Activated CD8-positive, alpha-beta T cell treated with anti-CD3 and anti-CD28 coated beads, Interleukin-2, amount 10 ng/mL, durations not matched to agents 7 days and 5 days (primary cell): ENCODE data around the gene CYP2J2. TPM values are rescaled to one million over a fixed set of nuclear protein-coding genes. Genes with fewer than 3 reads are reported as not detected.

Source experiments
- ATAC-seq: fragments of 150-1000 bp; cut with Tn5 transposase; one replicate; pipeline ENCODE4 v1.10.0; 2021; ENCODE audit warnings: moderate library complexity
- CTCF ChIA-PET: fragments of 350-600 bp; sonication (Branson Sonifier 250); formaldehyde crosslinking; loops from one replicate; lab custom pipeline; 2021; ENCODE audit warnings: antibody characterized with exemption; lab: Charles Lee
- POLR2A ChIA-PET: fragments of 350-600 bp; sonication (Branson Sonifier 250); formaldehyde crosslinking; loops from one replicate; lab custom pipeline; 2021; ENCODE audit warnings: antibody characterized with exemption; lab: Charles Lee
- DNase-seq: peaks from one replicate; pipeline ENCODE4 v3.0.0-alpha.2; 2020
- H3K27ac Mint-ChIP-seq: one replicate; pipeline ENCODE4 v1.8.0; 2021; ENCODE audit warnings: mild to moderate bottlenecking, mixed read lengths
- H3K27me3 Mint-ChIP-seq: one replicate; pipeline ENCODE4 v1.8.0; 2021; ENCODE audit warnings: low read depth, mixed read lengths
- H3K36me3 Mint-ChIP-seq: one replicate; pipeline ENCODE4 v1.8.0; 2021; ENCODE audit warnings: low read depth, mixed read lengths
- H3K4me1 Mint-ChIP-seq: one replicate; pipeline ENCODE4 v1.8.0; 2021; ENCODE audit warnings: low read depth, mixed read lengths
- H3K4me3 Mint-ChIP-seq: one replicate; pipeline ENCODE4 v1.8.0; 2021; ENCODE audit warnings: mild to moderate bottlenecking, mixed read lengths
- H3K9me3 Mint-ChIP-seq: one replicate; pipeline ENCODE4 v1.8.0; 2022; ENCODE audit warnings: mixed read lengths; ENCODE audit not compliant: insufficient read depth
- total RNA-seq, 2 experiments: library from RNA; stranded (reverse); gene quantifications; one replicate each; pipeline ENCODE4 v1.2.3, GENCODE V29; 2021

The CYP2J2 gene
- total RNA-seq, 2 experiments from 2014 or later: 2.7 to 3.1 TPM

DNA sequence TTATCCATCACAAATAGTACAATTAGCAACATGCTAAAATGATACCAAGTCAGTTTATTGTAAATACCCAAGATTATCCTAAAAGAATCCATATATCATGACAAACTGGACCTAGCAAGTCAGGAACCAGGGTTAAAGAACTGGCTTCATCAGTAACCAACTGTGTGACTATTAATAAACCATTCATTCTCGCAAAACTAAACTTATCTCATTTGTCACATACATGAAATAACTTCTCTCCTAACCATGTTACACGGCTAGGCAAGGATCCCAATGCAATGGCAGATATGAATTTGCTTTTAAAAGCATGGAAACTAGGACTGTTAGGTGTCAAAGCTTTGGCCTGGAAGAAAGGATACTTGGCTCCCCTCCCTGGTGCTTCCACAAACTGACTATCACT, 29.4 kb downstream of the CYP2J2 start:
- peaks cover 14% of the 10 kb centered on the region for H3K4me1 Mint-ChIP-seq
- no peak overlapping the region for H3K27ac Mint-ChIP-seq
- CTCF ChIA-PET: interaction anchor here (2.9 kb wide), 1 partner anchor 50 kb away, joined by 10 read pairs; no protein-coding TSS in a partner anchor
- POLR2A ChIA-PET: no interaction called here
- no peaks in the 10 kb centered on the region for H3K27me3 Mint-ChIP-seq
- DNase-seq: no peak
- H3K4me3 Mint-ChIP-seq: no peak overlapping the region
- no peak for ATAC-seq
- H3K36me3 Mint-ChIP-seq: no peaks in the 10 kb centered on the region
- no peaks in the 10 kb centered on the region for H3K9me3 Mint-ChIP-seq

DNA sequence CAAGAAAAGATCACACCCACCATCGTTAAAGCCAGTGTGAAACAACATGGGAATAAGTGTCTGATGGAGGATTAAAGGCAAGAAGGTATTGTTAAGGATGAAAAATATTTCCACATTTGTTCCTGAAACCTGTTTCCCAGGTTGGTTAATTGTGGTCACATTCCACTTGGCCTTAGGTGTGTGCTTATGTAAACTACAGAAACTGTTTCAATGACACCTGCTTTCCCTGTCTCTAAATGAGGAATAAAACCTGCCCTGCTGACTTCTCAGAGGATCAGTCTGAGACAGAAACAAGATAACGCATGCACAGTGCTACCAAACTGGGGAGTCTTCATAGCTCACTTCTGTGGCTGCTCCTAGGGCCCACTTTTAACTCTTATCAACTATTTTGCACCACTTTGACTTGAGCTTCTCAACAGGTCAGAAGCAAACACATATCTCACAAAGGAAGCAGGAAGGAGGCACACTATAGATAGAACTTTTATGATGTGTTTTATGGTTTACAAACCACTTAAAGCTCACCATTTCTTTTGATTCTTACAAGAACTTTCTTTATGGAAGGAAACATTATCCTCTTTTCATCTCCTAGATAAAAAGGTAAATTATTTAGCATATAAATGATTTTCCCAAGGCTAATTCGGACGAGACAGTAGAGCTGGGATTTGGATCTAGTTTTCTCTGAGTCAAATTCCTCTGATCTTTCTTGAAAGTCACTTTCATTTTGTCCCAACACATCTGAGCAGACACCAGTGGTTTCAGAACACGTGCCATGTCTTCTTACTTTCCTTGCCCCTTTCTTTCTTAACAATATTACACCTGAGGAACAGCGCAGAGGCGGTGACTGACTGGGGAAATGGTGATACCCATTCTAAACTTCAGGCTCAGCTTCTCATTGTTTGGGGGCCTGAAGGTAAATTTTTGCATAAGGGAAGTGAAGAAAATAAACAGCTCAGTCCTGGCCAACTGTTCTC, 33.4 kb downstream of the CYP2J2 start:
- peak overlapping the region; percentile 9 for H3K4me3 Mint-ChIP-seq
- peak overlapping the region; percentile 77 for H3K27ac Mint-ChIP-seq
- H3K4me1 Mint-ChIP-seq: peaks cover 14% of the 10 kb centered on the region
- ATAC-seq: peak; percentile 33
- CTCF ChIA-PET: interaction anchor here (0.6 to 2.4 kb wide), 8 partner anchors 9 to 1832 kb away, joined by 3 to 26 read pairs (median 4); partner anchors contain the start of gene TM2D1
- H3K9me3 Mint-ChIP-seq: peaks cover 16% of the 10 kb centered on the region
- no peaks in the 10 kb centered on the region for H3K36me3 Mint-ChIP-seq
- POLR2A ChIA-PET: no interaction called here
- H3K27me3 Mint-ChIP-seq: no peaks in the 10 kb centered on the region
- peak; percentile 21 for DNase-seq

DNA sequence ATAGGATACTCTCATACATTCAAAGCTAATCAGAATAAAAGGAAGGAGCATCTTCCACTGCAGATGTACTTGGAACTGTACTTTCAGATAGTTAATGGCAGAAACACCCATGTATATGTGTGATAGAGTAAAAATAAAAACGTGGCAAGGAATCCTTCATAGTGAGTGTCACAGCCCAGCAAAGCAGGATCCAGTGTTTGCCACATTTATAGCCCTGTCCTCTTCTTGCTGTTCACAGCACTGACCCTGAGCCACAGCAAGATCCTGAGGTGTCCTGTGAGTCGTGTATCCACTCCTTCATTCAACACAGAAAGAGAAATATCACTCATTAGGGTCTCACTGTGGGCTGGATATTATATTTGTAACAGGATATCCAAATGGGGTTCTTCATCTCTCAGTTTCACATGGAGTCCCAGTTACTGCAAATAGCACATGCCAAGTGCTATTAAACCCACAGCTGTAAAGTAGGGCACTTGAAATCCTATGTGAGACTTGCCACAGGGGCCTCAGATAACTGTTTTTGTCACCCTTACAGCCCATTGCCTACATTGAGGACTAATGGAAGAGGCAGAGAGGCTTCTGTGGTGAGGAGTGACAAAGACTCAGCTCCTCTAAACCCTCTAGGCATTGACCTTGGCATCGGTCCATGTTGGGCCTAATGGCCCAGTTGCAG, 41.3 kb downstream of the CYP2J2 start:
- H3K4me3 Mint-ChIP-seq: no peak overlapping the region
- ChIA-PET CTCF (interaction anchor here (1.2 kb wide), 1 partner anchor 62 kb away, joined by 9 read pairs; no protein-coding TSS in a partner anchor), POLR2A (no interaction called here)
- peaks cover 13% of the 10 kb centered on the region for H3K9me3 Mint-ChIP-seq
- DNase-seq: no peak
- no peaks in the 10 kb centered on the region for H3K4me1 Mint-ChIP-seq
- no peaks in the 10 kb centered on the region for H3K36me3 Mint-ChIP-seq
- no peak for ATAC-seq
- no peaks in the 10 kb centered on the region for H3K27me3 Mint-ChIP-seq
- no peak overlapping the region for H3K27ac Mint-ChIP-seq

DNA sequence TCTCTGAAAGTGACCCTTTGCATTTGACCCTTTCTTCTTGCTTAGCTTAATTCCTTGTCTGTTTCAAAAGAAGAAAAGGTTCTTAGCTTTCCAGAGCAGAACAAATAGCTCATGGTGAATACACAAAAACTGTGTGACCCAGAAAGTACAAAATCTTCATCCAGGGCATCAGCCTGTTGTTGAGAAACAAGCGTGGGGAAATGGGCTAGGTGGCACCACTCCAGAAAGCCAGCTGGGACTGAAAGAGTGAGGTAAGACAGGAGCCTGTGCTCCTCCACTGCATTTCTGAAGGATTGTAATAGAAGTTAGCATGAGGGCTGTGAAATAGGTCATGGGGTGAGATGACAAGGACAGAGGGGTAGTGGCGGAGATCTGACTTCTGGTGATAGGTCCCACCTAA, 45.8 kb downstream of the CYP2J2 start:
- peaks cover 10% of the 10 kb centered on the region for H3K9me3 Mint-ChIP-seq
- POLR2A ChIA-PET: no interaction called here
- H3K27me3 Mint-ChIP-seq: no peaks in the 10 kb centered on the region
- H3K4me3 Mint-ChIP-seq: no peak overlapping the region
- no peak overlapping the region for H3K27ac Mint-ChIP-seq
- DNase-seq (no peak), ATAC-seq (no peak)
- CTCF ChIA-PET: interaction anchor here (1.0 to 7.6 kb wide), 4 partner anchors 12 to 69 kb away, joined by 3 to 108 read pairs (median 9); no protein-coding TSS in a partner anchor
- no peaks in the 10 kb centered on the region for H3K4me1 Mint-ChIP-seq
- peaks cover 4% of the 10 kb centered on the region for H3K36me3 Mint-ChIP-seq

DNA sequence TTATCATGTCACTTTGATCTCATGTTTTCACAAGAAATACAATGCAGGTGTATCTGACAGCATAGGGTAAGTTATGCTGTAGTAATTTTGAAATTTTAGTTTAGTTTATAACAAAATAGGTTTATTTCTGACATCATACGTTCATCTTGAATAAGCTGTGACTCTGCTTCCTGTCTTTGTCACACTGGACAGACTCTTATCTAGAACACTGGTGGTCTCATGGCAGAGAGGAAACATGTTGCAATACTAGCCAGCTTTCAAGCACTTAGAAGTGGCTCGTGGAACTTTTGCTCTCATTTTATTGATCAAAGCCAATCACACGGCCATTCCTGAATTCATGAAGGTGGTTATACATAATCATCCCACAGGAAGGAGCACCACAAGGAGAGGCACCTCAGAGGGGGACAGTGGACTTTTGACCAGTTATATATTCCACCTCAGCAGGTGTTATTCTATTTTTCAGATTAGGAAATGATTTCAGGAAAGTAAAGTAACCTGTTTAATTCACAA, 46.5 kb downstream of the CYP2J2 start:
- Mint-ChIP-seq H3K9me3 (peaks cover 10% of the 10 kb centered on the region), H3K27me3 (no peaks in the 10 kb centered on the region), H3K27ac (no peak overlapping the region), H3K4me1 (no peaks in the 10 kb centered on the region), H3K4me3 (no peak overlapping the region), H3K36me3 (peaks cover 4% of the 10 kb centered on the region)
- ChIA-PET POLR2A (no interaction called here), CTCF (interaction anchor here (0.6 to 7.6 kb wide), 5 partner anchors 13 to 70 kb away, joined by 3 to 108 read pairs (median 9); no protein-coding TSS in a partner anchor)
- ATAC-seq (no peak), DNase-seq (no peak)

DNA sequence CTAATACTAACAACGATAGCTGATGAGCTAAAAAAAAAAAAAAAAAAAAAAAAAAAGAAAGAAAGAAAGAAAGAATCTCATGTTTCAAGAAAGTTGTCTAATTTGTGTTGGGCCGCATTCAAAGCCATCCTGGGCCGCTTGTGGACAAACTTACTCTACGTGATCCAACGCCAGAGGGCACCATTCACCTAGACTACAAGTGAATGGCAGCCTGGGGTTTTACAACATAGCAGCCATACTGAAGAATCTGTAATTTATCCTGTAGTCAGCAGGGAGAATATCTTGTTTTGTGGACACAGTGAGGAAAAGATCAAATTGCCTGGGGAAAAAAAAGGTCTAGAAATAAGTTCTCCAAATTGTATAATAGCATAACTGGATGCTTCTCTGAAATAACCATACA, 47.0 kb downstream of the CYP2J2 start:
- H3K9me3 Mint-ChIP-seq: peaks cover 10% of the 10 kb centered on the region
- ChIA-PET POLR2A (interaction anchor here (0.8 kb wide), 1 partner anchor 68 kb away, joined by 3 read pairs; no protein-coding TSS in a partner anchor), CTCF (interaction anchor here (1.3 to 7.6 kb wide), 4 partner anchors 13 to 70 kb away, joined by 9 to 108 read pairs (median 11); no protein-coding TSS in a partner anchor)
- DNase-seq (peak; percentile 74), ATAC-seq (peak; percentile 75)
- no peak overlapping the region for H3K4me3 Mint-ChIP-seq
- H3K27ac Mint-ChIP-seq: no peak overlapping the region
- H3K4me1 Mint-ChIP-seq: no peaks in the 10 kb centered on the region
- H3K36me3 Mint-ChIP-seq: peaks cover 4% of the 10 kb centered on the region
- H3K27me3 Mint-ChIP-seq: no peaks in the 10 kb centered on the region

DNA sequence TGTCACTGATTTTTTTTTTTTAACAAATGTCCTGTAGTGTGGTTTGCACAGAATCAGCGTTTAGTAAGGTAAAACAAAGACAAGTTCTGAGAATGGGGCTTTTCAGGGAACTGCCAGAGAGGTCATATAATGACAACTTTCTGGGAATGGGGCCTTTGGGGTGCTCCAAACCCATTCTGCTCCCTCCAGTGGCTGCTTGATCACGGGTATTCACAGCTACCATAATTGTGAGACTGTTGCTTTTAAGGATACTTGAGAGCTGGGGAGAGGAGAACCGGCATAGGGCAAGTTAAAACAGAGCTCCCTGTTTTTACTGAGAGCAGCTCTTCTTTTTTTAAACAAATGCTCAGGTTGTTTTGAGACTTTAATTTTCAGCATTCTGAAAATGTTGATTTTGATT, 48.2 kb downstream of the CYP2J2 start:
- Mint-ChIP-seq H3K36me3 (peaks cover 6% of the 10 kb centered on the region), H3K4me1 (no peaks in the 10 kb centered on the region), H3K27me3 (no peaks in the 10 kb centered on the region), H3K9me3 (peaks cover 10% of the 10 kb centered on the region), H3K4me3 (no peak overlapping the region), H3K27ac (no peak overlapping the region)
- ChIA-PET POLR2A (no interaction called here), CTCF (interaction anchor here (0.7 to 7.6 kb wide), 8 partner anchors 15 to 93 kb away, joined by 3 to 108 read pairs (median 7); no protein-coding TSS in a partner anchor)
- ATAC-seq (no peak), DNase-seq (no peak)

GRCh38 chr1:59877108-59877682, 49.4 kb downstream of the CYP2J2 start:
- peaks cover 6% of the 10 kb centered on the region for H3K36me3 Mint-ChIP-seq
- no peak overlapping the region for H3K4me3 Mint-ChIP-seq
- ATAC-seq (no peak), DNase-seq (no peak)
- peaks cover 10% of the 10 kb centered on the region for H3K9me3 Mint-ChIP-seq
- CTCF ChIA-PET: interaction anchor here (2.2 to 7.6 kb wide), 2 partner anchors 25 to 70 kb away, joined by 11 to 108 read pairs; no protein-coding TSS in a partner anchor
- H3K27ac Mint-ChIP-seq: no peak overlapping the region
- no peaks in the 10 kb centered on the region for H3K27me3 Mint-ChIP-seq
- POLR2A ChIA-PET: no interaction called here
- H3K4me1 Mint-ChIP-seq: no peaks in the 10 kb centered on the region

DNA sequence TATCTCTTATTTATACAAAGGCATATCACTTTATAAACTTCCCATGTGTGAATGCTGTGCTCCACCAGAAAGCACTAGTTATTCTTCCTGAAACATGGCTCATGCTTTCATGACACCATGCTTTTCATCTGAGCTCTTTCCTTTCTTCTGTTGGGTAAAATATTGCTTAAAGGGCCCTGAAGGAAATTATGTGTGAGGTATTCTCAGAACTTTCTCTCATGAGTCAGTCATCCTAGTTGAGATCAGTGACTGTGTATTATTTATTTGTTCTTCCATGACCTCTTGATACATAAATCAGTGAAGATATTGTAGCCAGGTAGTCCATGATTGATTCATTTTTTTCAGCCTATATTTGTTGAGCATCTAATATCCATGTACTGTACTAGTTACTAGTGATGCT, 54.8 kb downstream of the CYP2J2 start:
- no peaks in the 10 kb centered on the region for H3K4me1 Mint-ChIP-seq
- CTCF ChIA-PET: no interaction called here
- ATAC-seq (no peak), DNase-seq (no peak)
- POLR2A ChIA-PET: no interaction called here
- no peak overlapping the region for H3K27ac Mint-ChIP-seq
- H3K9me3 Mint-ChIP-seq: no peaks in the 10 kb centered on the region
- no peak overlapping the region for H3K4me3 Mint-ChIP-seq
- no peaks in the 10 kb centered on the region for H3K27me3 Mint-ChIP-seq
- peaks cover 3% of the 10 kb centered on the region for H3K36me3 Mint-ChIP-seq

DNA sequence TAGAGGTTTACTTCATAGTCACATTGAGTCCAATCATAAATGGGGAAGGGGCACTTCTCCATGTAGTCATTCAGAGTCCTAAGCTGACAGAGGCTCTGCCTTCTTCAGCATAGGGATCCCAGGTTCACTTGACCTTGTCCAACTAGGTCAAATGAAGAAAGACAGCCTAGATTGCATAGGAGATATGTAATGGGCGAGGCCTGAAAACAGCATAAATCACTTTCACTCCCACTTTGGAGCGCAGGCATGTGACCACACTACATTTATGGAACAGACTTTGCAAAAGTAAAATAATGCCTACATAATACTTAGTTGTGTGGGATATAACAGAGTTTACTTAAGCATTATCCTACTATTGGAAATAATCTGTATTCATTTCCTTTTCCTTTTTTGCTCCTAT, 60.1 kb downstream of the CYP2J2 start:
- Mint-ChIP-seq H3K36me3 (no peaks in the 10 kb centered on the region), H3K27ac (no peak overlapping the region), H3K4me3 (no peak overlapping the region), H3K9me3 (no peaks in the 10 kb centered on the region), H3K4me1 (no peaks in the 10 kb centered on the region), H3K27me3 (no peaks in the 10 kb centered on the region)
- DNase-seq: no peak
- POLR2A ChIA-PET: no interaction called here
- CTCF ChIA-PET: interaction anchor here (0.9 to 3.4 kb wide), 3 partner anchors 14 to 81 kb away, joined by 3 to 13 read pairs (median 4); no protein-coding TSS in a partner anchor
- no peak for ATAC-seq
